Endothelial cell of umbilical vein (primary cell): ENCODE data around the gene NAA10. TPM values are rescaled to one million over a fixed set of nuclear protein-coding genes. Genes with fewer than 3 reads are reported as not detected.

Experiments
- BruUV-seq: library from RNA; stranded (reverse); fragments of 400-500 nt; replicated peaks from 2 replicates; lab custom pipeline; 2021; lab: Mats Ljungman, UMichigan
- CTCF ChIA-PET: fragments of 300-600, 350-600 bp; sonication (Branson Sonifier 250); formaldehyde crosslinking; loops from one replicate; lab custom pipeline; 2021; ENCODE audit warnings: antibody characterized with exemption, inconsistent platforms; lab: Charles Lee
- POLR2A ChIA-PET: fragments of 300-600, 350-600 bp; sonication (Branson Sonifier 250); formaldehyde crosslinking; loops from one replicate; lab custom pipeline; 2021; ENCODE audit warnings: antibody characterized with exemption, inconsistent platforms; lab: Charles Lee
- DNase-seq: peaks from one replicate; pipeline ENCODE4 v3.0.0-alpha.2; 2011; ENCODE audit warnings: low read depth, low spot score
- FAIRE-seq: peaks from 2 replicates; lab custom pipeline; 2011; peaks lifted over from hg19 to GRCh38; lab: Jason Lieb, UNC
- H2AFZ ChIP-seq: 2 replicates; pipeline ENCODE4 v1.6.0; 2012; ENCODE audit warnings: low read depth, low read length, control low read depth, inconsistent platforms
- H3K27ac ChIP-seq: 2 replicates; pipeline ENCODE4 v1.5.1; 2011; ENCODE audit warnings: low read depth, mild to moderate bottlenecking, control low read depth, low read length, moderate library complexity; ENCODE audit not compliant: insufficient read depth
- H3K27me3 ChIP-seq, 2 experiments: 2 replicates each; pipeline versions ENCODE4 v1.6.0 to v1.6.1; 2011; ENCODE audit warnings: low read length in 2 of 2, mixed read lengths in 1 of 2; ENCODE audit not compliant: control insufficient read depth in 2 of 2, insufficient read depth in 2 of 2
- H3K36me3 ChIP-seq, 2 experiments: 2 replicates in 1 of 2; 3 replicates in 1 of 2; pipeline ENCODE4 v1.5.1; 2011; ENCODE audit warnings: low read length in 2 of 2, mild to moderate bottlenecking in 1 of 2, moderate library complexity in 1 of 2; ENCODE audit not compliant: control insufficient read depth in 2 of 2, insufficient read depth in 2 of 2; ENCODE audit errors: extremely low read depth in 1 of 2
- H3K4me1 ChIP-seq: 3 replicates; pipeline ENCODE4 v1.5.1; 2011; ENCODE audit warnings: mild to moderate bottlenecking, low read length; ENCODE audit not compliant: control insufficient read depth, insufficient read depth; ENCODE audit errors: extremely low read depth
- H3K4me2 ChIP-seq: 2 replicates; pipeline ENCODE4 v1.6.1; 2011; ENCODE audit warnings: low read length, control low read depth, mixed read lengths; ENCODE audit not compliant: insufficient read depth
- H3K4me3 ChIP-seq, 3 experiments: fragments of 200-600 bp in 1 of 3; sonication (generic), shearing (Covaris generic) in 1 of 3; replicated peaks in 1 of 3; 2 replicates each; pipeline ENCODE4 v1.5.1; 2011 to 2016; ENCODE audit warnings: control low read depth in 3 of 3, low read length in 3 of 3, mild to moderate bottlenecking in 2 of 3, inconsistent platforms in 1 of 3, low read depth in 1 of 3, moderate library complexity in 1 of 3; ENCODE audit not compliant: insufficient read depth in 1 of 3
- H3K79me2 ChIP-seq: 2 replicates; pipeline ENCODE4 v1.6.0; 2012; ENCODE audit warnings: low read length, inconsistent platforms; ENCODE audit not compliant: control insufficient read depth, insufficient read depth
- H3K9ac ChIP-seq: replicated peaks from 2 replicates; pipeline ENCODE3; 2011; ENCODE audit warnings: low read length, control low read depth; ENCODE audit not compliant: insufficient read depth; ENCODE audit errors: extremely low read depth
- H3K9me1 ChIP-seq: replicated peaks from 3 replicates; pipeline ENCODE4 v1.6.0; 2011; ENCODE audit warnings: mild to moderate bottlenecking, low read length; ENCODE audit not compliant: control insufficient read depth, insufficient read depth; ENCODE audit errors: extremely low read depth
- H3K9me3 ChIP-seq: replicated peaks from 2 replicates; pipeline ENCODE4 v1.5.1; 2012; ENCODE audit warnings: low read length, inconsistent platforms; ENCODE audit not compliant: control insufficient read depth, insufficient read depth
- H4K20me1 ChIP-seq: replicated peaks from 2 replicates; pipeline ENCODE3; 2011; ENCODE audit warnings: mild to moderate bottlenecking, low read length; ENCODE audit not compliant: control insufficient read depth, insufficient read depth; ENCODE audit errors: extremely low read depth
- CTCF ChIP-seq, 2 donors: IDR thresholded peaks; 1 replicate in 1 of 2; 2 replicates in 1 of 2; pipeline ENCODE4 v1.5.1; 2011; ENCODE audit warnings: low read length in 2 of 2, mild to moderate bottlenecking in 2 of 2, moderate library complexity in 2 of 2, control low read depth in 1 of 2, inconsistent platforms in 1 of 2, low read depth in 1 of 2; ENCODE audit not compliant: insufficient read depth in 1 of 2; ENCODE audit errors: extremely low read depth in 1 of 2
- EZH2 ChIP-seq: IDR thresholded peaks from 2 replicates; pipeline ENCODE4 v1.6.1; 2012; ENCODE audit warnings: borderline replicate concordance, low read depth, mild to moderate bottlenecking, moderate library complexity, low read length, inconsistent platforms; ENCODE audit not compliant: severe bottlenecking
- FOS ChIP-seq: IDR thresholded peaks from 2 replicates; pipeline ENCODE4 v1.6.1; 2011; ENCODE audit warnings: mild to moderate bottlenecking, low read length, moderate library complexity, borderline replicate concordance; ENCODE audit not compliant: insufficient read depth
- GATA2 ChIP-seq: IDR thresholded peaks from 2 replicates; pipeline ENCODE4 v1.7.0; 2011; ENCODE audit warnings: low read depth, mild to moderate bottlenecking, moderate library complexity, mixed read lengths, low read length; ENCODE audit not compliant: insufficient read length, insufficient read depth
- JUN ChIP-seq: IDR thresholded peaks from 2 replicates; pipeline ENCODE4 v1.6.1; 2011; ENCODE audit warnings: borderline replicate concordance, low read depth; ENCODE audit not compliant: insufficient read length, insufficient read depth
- MAX ChIP-seq: IDR thresholded peaks from 2 replicates; pipeline ENCODE4 v1.6.1; 2011; ENCODE audit not compliant: insufficient read depth, insufficient read length
- MYC ChIP-seq: IDR thresholded peaks from one replicate; pipeline ENCODE4 v1.6.1; 2011; ENCODE audit warnings: mild to moderate bottlenecking, low read depth, low read length
- POLR2A ChIP-seq: IDR thresholded peaks from 2 replicates; pipeline ENCODE4 v1.6.1; 2012; ENCODE audit warnings: low read depth, mild to moderate bottlenecking, control low read depth, low read length
- POLR2AphosphoS5 ChIP-seq: IDR thresholded peaks from 2 replicates; pipeline ENCODE4 v1.6.1; 2012; ENCODE audit warnings: low read depth, mild to moderate bottlenecking, control low read depth, low read length, moderate library complexity; ENCODE audit not compliant: insufficient read depth
- dilution Hi-C: fragments of 300-500 bp; cut with MboI; formaldehyde crosslinking; loops from one replicate; pipeline ENCODE4 v1.15.0; 2019; ENCODE audit warnings: low sequenced_read_pairs; ENCODE audit not compliant: extremely low pct_ligation_motif_present
- intact Hi-C: fragments of 100-400 bp; cut with micrococcal nuclease; formaldehyde crosslinking; loops from one replicate; pipeline ENCODE4 v1.10.0; 2022
- polyA plus RNA-seq, 4 experiments: library from polyadenylated mRNA; depleted of rRNA in 3 of 4; stranded (reverse) in 3 of 4; unstranded in 1 of 4; fragments of >200 nt; gene quantifications; 2 replicates each; pipeline versions ENCODE4 v1.2.1 to v1.2.3, GENCODE V29; 2011 to 2012; ENCODE audit warnings: missing spikeins in 1 of 4
- total RNA-seq: library from RNA; stranded (reverse); gene quantifications from 2 replicates; pipeline ENCODE4 v1.2.3, GENCODE V29; 2021

Gene NAA10
- total and polyA plus RNA-seq, 2 donors (not counting 3 experiments of a cell fraction or from before 2014, with no cell fraction given), result 141 to 144 TPM

DNA sequence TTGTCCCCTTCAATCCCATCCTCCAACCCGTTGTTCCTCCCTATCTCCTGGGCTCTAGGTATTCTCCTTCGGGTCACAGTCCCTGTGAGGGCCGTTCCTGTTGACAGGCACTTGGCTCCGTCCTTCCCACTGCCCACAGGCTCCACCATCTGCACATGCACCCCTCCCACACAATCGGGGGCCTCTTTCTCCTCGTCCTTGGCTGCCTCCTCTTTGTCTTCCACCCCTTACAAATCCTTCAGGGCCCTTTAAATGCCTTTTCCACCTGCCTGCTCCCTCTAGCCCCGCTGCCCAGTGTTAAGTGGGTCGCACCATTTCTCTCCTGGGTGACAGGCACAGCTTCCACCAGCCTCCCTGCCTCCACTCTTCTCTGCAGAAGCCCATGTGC lies 33.1 kb downstream of the NAA10 start:
- Histone ChIP-seq H3K27ac (no peak overlapping the region), H3K79me2 (no peaks in the 10 kb centered on the region), H3K27me3 (peaks cover 0 to 5% of the 10 kb centered on the region in 2 experiments), H3K4me2 (no peak overlapping the region), H2AFZ (no peak overlapping the region), H3K4me3 (no peak overlapping the region), H3K9me1 (no peaks in the 10 kb centered on the region), H3K36me3 (no peaks in the 10 kb centered on the region), H3K9ac (no peak overlapping the region), H4K20me1 (no peaks in the 10 kb centered on the region), H3K4me1 (no peaks in the 10 kb centered on the region), H3K9me3 (no peaks in the 10 kb centered on the region)
- no peak for TF ChIP-seq CTCF (IDR thresholded peaks at IDR 0.05; ENCODE audit: extremely low read depth in 1 of 2, insufficient read depth in 1 of 2, low read depth in 1 of 2, low read length in 2 of 2)
- TF ChIP-seq FOS, result no peak
- no peak for TF ChIP-seq MAX
- TF ChIP-seq GATA2, result no peak
- TF ChIP-seq JUN, result no peak
- TF ChIP-seq MYC, result no peak
- no peak for TF ChIP-seq EZH2
- TF ChIP-seq POLR2A, result no peak
- TF ChIP-seq POLR2AphosphoS5, result no peak
- DNase-seq (no peak), FAIRE-seq (no peak)
- intact Hi-C loops (no loop called here), dilution Hi-C loops (no loop called here)
- no TSS peak for BruUV-seq
- ChIA-PET CTCF (interaction anchor here (1.2 kb wide), 1 partner anchor 21 kb away, joined by 4 read pairs; no protein-coding TSS in a partner anchor), POLR2A (no interaction called here)
